H7 (cell line): ENCODE data around the gene UHMK1. TPM values are rescaled to one million over a fixed set of nuclear protein-coding genes. Genes with fewer than 3 reads are reported as not detected.
"Not testable (repeated sequence)": the region's sequence is repeated elsewhere in the genome, so short reads cannot be mapped to it uniquely, and the experiment has no call there.

Experiments used
- DNase-seq: peaks from one replicate; pipeline ENCODE4 v3.0.0; 2012
- H3K27me3 ChIP-seq: 2 replicates; pipeline ENCODE4 v1.6.0; 2011; ENCODE audit warnings: mild to moderate bottlenecking, low read length; ENCODE audit not compliant: control insufficient read depth, insufficient read depth
- H3K36me3 ChIP-seq: replicated peaks from 2 replicates; pipeline ENCODE4 v1.5.1; 2011; ENCODE audit warnings: low read length; ENCODE audit not compliant: control insufficient read depth, insufficient read depth
- H3K4me3 ChIP-seq: 2 replicates; pipeline ENCODE4 v1.5.1; 2011; ENCODE audit warnings: low read depth, mild to moderate bottlenecking, control low read depth, low read length, moderate library complexity; ENCODE audit not compliant: insufficient read depth
- total RNA-seq: library from RNA; depleted of rRNA; stranded (reverse); fragments of >200 nt; shearing (Covaris generic); gene quantifications from 2 replicates; pipeline ENCODE4 v1.2.3, GENCODE V29; 2014; rRNA removed

UHMK1 gene
- total RNA-seq, 1 experiment from 2014 or later: 21.7 TPM

GRCh38 chr1:162568802-162569201 lies 71.2 kb downstream of the UHMK1 start:
- no peaks in the 10 kb centered on the region for H3K36me3 ChIP-seq
- no peak overlapping the region for H3K4me3 ChIP-seq

GRCh38 chr1:162570718-162571117 lies 73.1 kb downstream of the UHMK1 start:
- Histone ChIP-seq H3K36me3 (no peaks in the 10 kb centered on the region), H3K4me3 (no peak overlapping the region), H3K27me3 (no peaks in the 10 kb centered on the region)
- DNase-seq: no peak

More at GRCh38 chr1:162568802-162569201, 71.2 kb downstream of the UHMK1 start:
- no peak for DNase-seq
- H3K27me3 ChIP-seq: no peaks in the 10 kb centered on the region

- not testable (repeated sequence) for H3K36me3 ChIP-seq, H3K4me3 ChIP-seq, DNase-seq, H3K27me3 ChIP-seq
Measured at GRCh38 chr1:162571121-162571520, 73.5 kb downstream of the UHMK1 start.

GRCh38 chr1:162571696-162572095 lies 74.1 kb downstream of the UHMK1 start:
- Histone ChIP-seq H3K27me3 (no peaks in the 10 kb centered on the region), H3K36me3 (no peaks in the 10 kb centered on the region; the same call in 1 of the 2 replicates), H3K4me3 (no peak overlapping the region)
- DNase-seq: no peak

- Histone ChIP-seq H3K27me3 (no peaks in the 10 kb centered on the region), H3K36me3 (no peaks in the 10 kb centered on the region; the same call in 1 of the 2 replicates), H3K4me3 (no peak overlapping the region)
- no peak for DNase-seq
Measured at GRCh38 chr1:162573136-162573535, 75.5 kb downstream of the UHMK1 start.

- Histone ChIP-seq H3K4me3 (no peak overlapping the region), H3K27me3 (no peaks in the 10 kb centered on the region), H3K36me3 (no peaks in the 10 kb centered on the region; the same call in 1 of the 2 replicates)
- DNase-seq: no peak
Measured at GRCh38 chr1:162578071-162578700, 80.6 kb downstream of the UHMK1 start.

GRCh38 chr1:162578936-162579335 lies 81.3 kb downstream of the UHMK1 start:
- no peak for DNase-seq
- Histone ChIP-seq H3K27me3 (no peaks in the 10 kb centered on the region), H3K4me3 (no peak overlapping the region), H3K36me3 (no peaks in the 10 kb centered on the region; the same call in 1 of the 2 replicates)

Other genes with a start within 250 kb of the UHMK1 start
- gene SPATA46, start 121.0 kb upstream of the UHMK1 start, total RNA-seq: not detected in 2 replicates
- gene C1orf226, start 116.1 kb upstream of the UHMK1 start, total RNA-seq: 9.3 and 13.4 TPM in 2 replicates
- gene SH2D1B, start 85.7 kb upstream of the UHMK1 start, total RNA-seq: not detected in 2 replicates
- gene UAP1, start 63.9 kb downstream of the UHMK1 start, total RNA-seq: 48.4 and 54.8 TPM in 2 replicates
- 0.17 and 0.55 TPM in 2 replicates for gene DDR2, start 134.6 kb downstream of the UHMK1 start, total RNA-seq